CD4-positive, alpha-beta T cell treated with Interferon gamma for 1 hour (primary cell): Measurements from ENCODE around the gene MAPK13.
A peak's percentile ranks its signal among the peaks of the same experiment; 100 is the strongest.
"Not testable (repeated sequence)": the region's sequence is repeated elsewhere in the genome, so short reads cannot be mapped to it uniquely, and the experiment has no call there.

Source experiments
- DNase-seq: peaks from one replicate; pipeline ENCODE4 v3.0.0-alpha.2; 2020

The MAPK13 gene

GRCh38 chr6:36128793-36129192, 1.5 kb upstream of the MAPK13 start:
- no peak for DNase-seq

GRCh38 chr6:36129334-36129733, 979 bp upstream of the MAPK13 start:
- DNase-seq, result not testable (repeated sequence)

GRCh38 chr6:36130667-36131510, 576 bp downstream of the MAPK13 start:
- peak; percentile 56 for DNase-seq

GRCh38 chr6:36131511-36132245, 1.4 kb downstream of the MAPK13 start:
- peak; percentile 26 for DNase-seq

GRCh38 chr6:36132246-36132895, 2.1 kb downstream of the MAPK13 start:
- no peak for DNase-seq

- DNase-seq, result no peak
Measured at GRCh38 chr6:36133148-36133547, 2.8 kb downstream of the MAPK13 start.

- no peak for DNase-seq
Measured at GRCh38 chr6:36133912-36134311, 3.6 kb downstream of the MAPK13 start.

GRCh38 chr6:36135053-36135731, 4.9 kb downstream of the MAPK13 start:
- no peak for DNase-seq

GRCh38 chr6:36136034-36136433, 5.7 kb downstream of the MAPK13 start:
- DNase-seq, result no peak

- DNase-seq, result no peak
Measured at GRCh38 chr6:36136551-36136950, 6.2 kb downstream of the MAPK13 start.

GRCh38 chr6:36138667-36139066, 8.4 kb downstream of the MAPK13 start:
- no peak for DNase-seq

- DNase-seq, result no peak
Measured at GRCh38 chr6:36139431-36139830, 9.1 kb downstream of the MAPK13 start.

- no peak for DNase-seq
Measured at GRCh38 chr6:36139991-36140710, 9.8 kb downstream of the MAPK13 start.

GRCh38 chr6:36141091-36141490, 10.8 kb downstream of the MAPK13 start:
- no peak for DNase-seq

GRCh38 chr6:36141961-36142360, 11.6 kb downstream of the MAPK13 start:
- no peak for DNase-seq

GRCh38 chr6:36142971-36143838, 12.9 kb downstream of the MAPK13 start:
- no peak for DNase-seq

- DNase-seq, result no peak
Measured at GRCh38 chr6:36145495-36145894, 15.2 kb downstream of the MAPK13 start.

GRCh38 chr6:36147294-36147693, 17.0 kb downstream of the MAPK13 start:
- DNase-seq, result no peak

- no peak for DNase-seq
Measured at GRCh38 chr6:36149476-36149875, 19.2 kb downstream of the MAPK13 start.

- no peak for DNase-seq
Measured at GRCh38 chr6:36150283-36150682, 20.0 kb downstream of the MAPK13 start.

GRCh38 chr6:36154286-36154685, 24.0 kb downstream of the MAPK13 start:
- no peak for DNase-seq
